Endothelial cell (in vitro differentiated cells): Measurements from ENCODE around the gene FBXW10. TPM values are rescaled to one million over a fixed set of nuclear protein-coding genes. Genes with fewer than 3 reads are reported as not detected.
"Not testable (repeated sequence)": the region's sequence is repeated elsewhere in the genome, so short reads cannot be mapped to it uniquely, and the experiment has no call there.

ENCODE experiments used
- DNase-seq: peaks from one replicate; pipeline ENCODE4 v3.0.0; 2021; ENCODE audit warnings: low spot score
- H3K27ac Mint-ChIP-seq: one replicate; pipeline ENCODE4 v1.8.0; 2021; ENCODE audit warnings: mixed read lengths, inconsistent platforms; ENCODE audit not compliant: unreplicated experiment
- H3K27me3 Mint-ChIP-seq: one replicate; pipeline ENCODE4 v1.8.0; 2021; ENCODE audit warnings: mild to moderate bottlenecking, moderate library complexity, mixed read lengths, inconsistent platforms; ENCODE audit not compliant: unreplicated experiment
- H3K36me3 Mint-ChIP-seq: one replicate; pipeline ENCODE4 v1.8.0; 2021; ENCODE audit warnings: mild to moderate bottlenecking, low read depth, mixed read lengths, inconsistent platforms; ENCODE audit not compliant: unreplicated experiment
- H3K4me1 Mint-ChIP-seq: one replicate; pipeline ENCODE4 v1.8.0; 2021; ENCODE audit warnings: mild to moderate bottlenecking, mixed read lengths, inconsistent platforms; ENCODE audit not compliant: unreplicated experiment
- H3K4me3 Mint-ChIP-seq: one replicate; pipeline ENCODE4 v1.8.0; 2021; ENCODE audit warnings: mild to moderate bottlenecking, mixed read lengths, inconsistent platforms; ENCODE audit not compliant: unreplicated experiment
- H3K9me3 Mint-ChIP-seq: one replicate; pipeline ENCODE4 v1.8.0; 2021; ENCODE audit warnings: mixed read lengths, inconsistent platforms; ENCODE audit not compliant: unreplicated experiment
- total RNA-seq: library from RNA; stranded (reverse); fragmentation: NEBNext Ultra II Directional; extraction: Animal tissue kit (Norgen Biotek cat#: 25700); gene quantifications from one replicate; pipeline ENCODE4 v1.2.1, GENCODE V29; 2021; ENCODE audit not compliant: unreplicated experiment
- TF ChIP-seq, protein P1 (sequence below): fragments of 200-600 bp; sonication (generic); IDR thresholded peaks from one replicate; pipeline ENCODE4 v1.5.0; 2021; ENCODE audit warnings: antibody characterized with exemption; ENCODE audit not compliant: unreplicated experiment

The FBXW10 gene
- total RNA-seq, 1 donor from 2014 or later: not detected

GRCh38 chr17:18796887-18797286, 53.0 kb downstream of the FBXW10 start:
- not testable (repeated sequence) for H3K27ac Mint-ChIP-seq, H3K4me1 Mint-ChIP-seq, DNase-seq, H3K36me3 Mint-ChIP-seq, H3K9me3 Mint-ChIP-seq, H3K27me3 Mint-ChIP-seq, H3K4me3 Mint-ChIP-seq

GRCh38 chr17:18803458-18804245, 59.8 kb downstream of the FBXW10 start:
- not testable (repeated sequence) for H3K27ac Mint-ChIP-seq, H3K9me3 Mint-ChIP-seq, H3K36me3 Mint-ChIP-seq, H3K4me1 Mint-ChIP-seq, H3K4me3 Mint-ChIP-seq, DNase-seq, H3K27me3 Mint-ChIP-seq

GRCh38 chr17:18815924-18816323, 72.1 kb downstream of the FBXW10 start:
- not testable (repeated sequence) for H3K27ac Mint-ChIP-seq, DNase-seq, H3K4me1 Mint-ChIP-seq, H3K27me3 Mint-ChIP-seq, H3K36me3 Mint-ChIP-seq, H3K4me3 Mint-ChIP-seq, H3K9me3 Mint-ChIP-seq

- H3K4me1 Mint-ChIP-seq: not testable (repeated sequence)
- TF ChIP-seq, protein P1, sequence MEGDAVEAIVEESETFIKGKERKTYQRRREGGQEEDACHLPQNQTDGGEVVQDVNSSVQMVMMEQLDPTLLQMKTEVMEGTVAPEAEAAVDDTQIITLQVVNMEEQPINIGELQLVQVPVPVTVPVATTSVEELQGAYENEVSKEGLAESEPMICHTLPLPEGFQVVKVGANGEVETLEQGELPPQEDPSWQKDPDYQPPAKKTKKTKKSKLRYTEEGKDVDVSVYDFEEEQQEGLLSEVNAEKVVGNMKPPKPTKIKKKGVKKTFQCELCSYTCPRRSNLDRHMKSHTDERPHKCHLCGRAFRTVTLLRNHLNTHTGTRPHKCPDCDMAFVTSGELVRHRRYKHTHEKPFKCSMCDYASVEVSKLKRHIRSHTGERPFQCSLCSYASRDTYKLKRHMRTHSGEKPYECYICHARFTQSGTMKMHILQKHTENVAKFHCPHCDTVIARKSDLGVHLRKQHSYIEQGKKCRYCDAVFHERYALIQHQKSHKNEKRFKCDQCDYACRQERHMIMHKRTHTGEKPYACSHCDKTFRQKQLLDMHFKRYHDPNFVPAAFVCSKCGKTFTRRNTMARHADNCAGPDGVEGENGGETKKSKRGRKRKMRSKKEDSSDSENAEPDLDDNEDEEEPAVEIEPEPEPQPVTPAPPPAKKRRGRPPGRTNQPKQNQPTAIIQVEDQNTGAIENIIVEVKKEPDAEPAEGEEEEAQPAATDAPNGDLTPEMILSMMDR: peak; percentile 38
Observed at GRCh38 chr17:18816489-18817371, 72.9 kb downstream of the FBXW10 start.

GRCh38 chr17:18821430-18821829, 77.6 kb downstream of the FBXW10 start:
- not testable (repeated sequence) for H3K4me1 Mint-ChIP-seq, H3K27ac Mint-ChIP-seq, DNase-seq, H3K27me3 Mint-ChIP-seq, H3K4me3 Mint-ChIP-seq, H3K9me3 Mint-ChIP-seq, H3K36me3 Mint-ChIP-seq

More at GRCh38 chr17:18816489-18817371, 72.9 kb downstream of the FBXW10 start:
- H3K4me3 Mint-ChIP-seq, H3K9me3 Mint-ChIP-seq, H3K36me3 Mint-ChIP-seq, H3K27me3 Mint-ChIP-seq, H3K27ac Mint-ChIP-seq: not testable (repeated sequence)
- DNase-seq: peak; percentile 51

- not testable (repeated sequence) for H3K36me3 Mint-ChIP-seq, H3K27me3 Mint-ChIP-seq, DNase-seq, H3K27ac Mint-ChIP-seq, H3K4me3 Mint-ChIP-seq, H3K9me3 Mint-ChIP-seq, H3K4me1 Mint-ChIP-seq
Observed at GRCh38 chr17:18827613-18828012, 83.8 kb downstream of the FBXW10 start.

Other genes with a start within 250 kb of the FBXW10 start
- not detected for gene TBC1D28, start 99.7 kb upstream of the FBXW10 start, total RNA-seq
- 14.2 TPM for gene FOXO3B, start 61.7 kb upstream of the FBXW10 start, total RNA-seq
- 11.6 TPM for gene TVP23B, start 37.1 kb downstream of the FBXW10 start, total RNA-seq
- 32.4 TPM for gene PRPSAP2, start 114.1 kb downstream of the FBXW10 start, total RNA-seq
- gene SLC5A10, start 208.1 kb downstream of the FBXW10 start, total RNA-seq: 0.08 TPM